Right lobe of liver (tissue), 4 donors: ENCODE data around the gene TAX1BP3.

ENCODE experiments used
- CTCF ChIP-seq, 4 donors: fragments of 200-600 bp in 3 of 4; fragments of 450-650 bp in 1 of 4; IDR thresholded peaks; one replicate each; pipeline versions ENCODE4 v1.5.1 to v1.8.0; 2016 to 2022; ENCODE audit warnings: antibody characterized with exemption in 4 of 4, mild to moderate bottlenecking in 2 of 4
- POLR2A ChIP-seq: fragments of 450-650 bp; IDR thresholded peaks from one replicate; pipeline ENCODE4 v1.6.1; 2017; ENCODE audit warnings: antibody characterized with exemption, mild to moderate bottlenecking
- donor health status: DM: no; HTN: no; CAD: no.
- donor health status: DM: no; HTN: no; CAD: no.
- donor health status: DM: no; HTN: yes; CAD: no.

GRCh38 chr17:3669085-3669347 is 638 bp upstream of the TAX1BP3 start:
- no peak for TF ChIP-seq POLR2A
- no peak for TF ChIP-seq CTCF (IDR thresholded peaks at IDR 0.05)
